ENCODE results near the gene DCDC2.
"Not testable (repeated sequence)": the region's sequence is repeated elsewhere in the genome, so short reads cannot be mapped to it uniquely, and the experiment has no call there.

The DCDC2 gene

GRCh38 chr6:24205020-24205492, 152.8 kb downstream of the DCDC2 start:
- peak; percentile 61 for DNase-seq

GRCh38 chr6:24204113-24204512, 153.7 kb downstream of the DCDC2 start:
- DNase-seq, result not testable (repeated sequence)

GRCh38 chr6:24197892-24198291, 160.0 kb downstream of the DCDC2 start:
- no peak for DNase-seq

DNA sequence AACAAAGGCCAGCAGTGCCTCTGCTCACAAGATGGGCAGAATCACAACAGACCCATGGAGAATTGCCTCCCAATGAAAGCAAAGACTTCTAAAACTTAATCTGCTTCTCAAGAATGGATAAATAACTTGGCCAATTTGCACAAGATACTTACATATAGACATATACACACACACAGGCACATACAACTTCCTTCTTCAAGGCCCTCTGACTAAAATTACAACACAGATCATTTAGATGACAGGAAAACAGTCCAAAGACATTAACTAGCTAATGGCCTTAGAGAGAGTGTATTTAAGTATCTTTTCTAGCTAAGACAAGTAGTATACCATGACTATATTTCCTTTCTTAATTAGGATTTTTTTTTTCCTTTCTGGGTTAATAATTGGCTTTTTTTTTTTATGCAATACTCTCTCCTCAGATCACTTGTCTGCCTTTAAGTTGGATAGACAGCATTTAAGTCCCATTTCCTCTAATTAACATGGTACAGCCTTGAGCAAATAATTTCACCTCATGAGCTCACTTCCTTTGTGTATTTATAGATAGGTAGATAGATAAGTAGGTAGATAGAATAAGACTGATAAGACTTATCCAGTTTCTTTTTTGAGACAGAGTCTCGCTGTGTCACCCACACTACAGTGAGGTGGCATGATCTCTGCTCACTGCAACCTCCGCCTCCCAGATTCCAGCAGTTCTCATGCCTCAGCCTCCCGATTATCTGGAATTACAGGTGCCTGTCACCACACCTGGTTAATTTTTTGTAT, 161.8 kb downstream of the DCDC2 start:
- DNase-seq, result no peak

GRCh38 chr6:24194978-24195700, 162.7 kb downstream of the DCDC2 start:
- no peak for DNase-seq

DNA sequence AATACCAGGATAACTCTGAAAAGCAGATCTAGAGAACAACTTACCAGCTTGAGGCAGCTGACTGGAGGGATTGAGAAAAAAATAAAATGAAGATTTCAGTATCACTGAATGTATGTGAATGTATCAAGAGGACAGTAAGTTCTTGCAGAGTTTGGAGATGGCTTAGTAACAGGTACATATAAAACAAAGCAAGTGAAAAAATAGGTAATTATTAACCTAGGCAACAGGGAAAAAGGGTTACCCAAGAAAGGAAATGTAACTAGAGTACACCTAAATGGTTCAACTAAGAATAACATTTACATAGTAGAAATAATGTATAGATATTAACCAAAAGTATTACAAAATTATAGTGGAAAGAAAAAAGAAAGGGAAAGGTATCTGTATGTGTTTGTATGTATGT, 164.5 kb downstream of the DCDC2 start:
- DNase-seq, result no peak

DNA sequence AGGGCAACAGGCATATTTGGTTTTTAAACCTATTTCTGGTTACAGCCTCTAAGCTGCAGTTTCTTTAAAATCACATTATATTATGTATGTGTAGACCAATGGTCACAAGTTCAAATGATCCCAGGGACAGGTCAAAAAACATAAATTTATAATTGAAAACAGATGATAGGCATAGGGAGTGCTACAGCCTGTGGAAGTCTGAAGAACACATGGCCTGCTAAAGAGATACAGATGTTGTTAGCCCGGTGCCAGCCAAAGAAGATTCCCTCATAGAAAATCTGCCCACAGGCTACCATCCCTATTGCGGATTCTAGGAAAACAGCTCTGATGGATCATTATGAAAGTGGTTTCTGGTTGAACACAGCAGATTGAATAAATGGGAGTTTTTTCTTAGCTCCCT, 166.5 kb downstream of the DCDC2 start:
- DNase-seq, result no peak

DNA sequence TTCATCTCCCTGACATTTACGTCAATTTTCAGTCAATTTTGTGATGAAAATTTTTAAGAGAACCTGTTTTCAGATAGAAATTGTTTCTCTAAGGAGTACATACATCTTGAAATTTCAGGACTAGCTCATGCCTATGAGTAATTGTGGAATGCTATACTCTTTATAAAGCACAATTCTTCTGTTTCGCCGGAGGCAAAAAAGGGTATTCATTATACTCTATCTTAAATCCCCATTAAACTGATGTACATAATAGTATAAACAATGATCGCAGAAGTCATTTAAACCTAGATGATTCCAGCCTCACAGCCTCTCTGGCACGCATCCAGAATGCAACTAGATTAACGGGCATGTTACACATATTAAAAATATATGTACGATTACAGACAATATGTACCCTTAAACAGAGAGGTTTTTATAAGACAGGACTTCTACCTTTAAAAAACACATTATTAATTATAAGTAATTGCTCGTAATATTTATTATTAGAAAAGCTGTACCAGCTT, 169.2 kb downstream of the DCDC2 start:
- DNase-seq, result no peak

- DNase-seq, result no peak
These were observed 169.8 kb downstream of the DCDC2 start for GRCh38 chr6:24187965-24188577.

- DNase-seq, result no peak
These were observed 171.5 kb downstream of the DCDC2 start for GRCh38 chr6:24186349-24186748.

- DNase-seq, result no peak
These were observed 174.3 kb downstream of the DCDC2 start for GRCh38 chr6:24183584-24183983.

GRCh38 chr6:24157886-24158285, 200.0 kb downstream of the DCDC2 start:
- DNase-seq, result no peak

DNA sequence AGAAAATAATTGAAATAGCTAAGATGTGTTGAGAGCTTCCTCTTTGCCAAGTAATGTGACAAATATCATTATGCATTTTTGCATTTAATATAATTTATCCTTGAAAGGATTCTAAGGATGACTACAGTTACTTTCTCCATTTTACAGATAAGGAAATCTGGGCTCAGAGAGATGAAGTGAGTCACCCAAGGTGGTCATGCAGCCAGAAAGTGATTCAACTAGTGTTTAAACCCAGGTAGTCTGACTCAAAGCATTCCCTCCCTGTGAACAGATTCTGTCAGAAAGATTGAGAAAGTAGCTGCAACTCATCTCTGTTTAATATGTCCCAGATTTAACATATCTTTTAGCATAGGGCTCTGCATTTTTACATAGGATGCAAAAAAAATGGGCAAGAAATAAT, 203.7 kb downstream of the DCDC2 start:
- no peak for DNase-seq

DNA sequence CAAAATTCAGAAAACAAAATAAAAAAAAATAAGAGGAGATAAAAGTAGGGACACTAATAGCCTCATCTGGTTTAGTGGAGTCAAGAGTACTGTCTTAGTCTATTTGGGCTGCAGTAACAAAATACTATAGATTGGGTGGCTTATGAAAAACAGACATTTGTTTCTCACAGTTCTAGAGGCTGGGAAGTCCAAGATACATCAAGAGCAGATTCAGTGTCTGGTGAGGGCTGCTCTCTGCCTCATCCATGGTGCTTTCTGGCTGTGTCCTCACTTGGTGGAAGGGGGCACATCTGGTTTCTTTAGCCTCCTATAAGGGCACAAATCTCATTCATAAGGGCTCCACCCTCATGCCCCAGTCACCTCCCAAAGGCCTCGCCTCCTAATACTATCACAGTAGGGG, 205.8 kb downstream of the DCDC2 start:
- no peak for DNase-seq

DNA sequence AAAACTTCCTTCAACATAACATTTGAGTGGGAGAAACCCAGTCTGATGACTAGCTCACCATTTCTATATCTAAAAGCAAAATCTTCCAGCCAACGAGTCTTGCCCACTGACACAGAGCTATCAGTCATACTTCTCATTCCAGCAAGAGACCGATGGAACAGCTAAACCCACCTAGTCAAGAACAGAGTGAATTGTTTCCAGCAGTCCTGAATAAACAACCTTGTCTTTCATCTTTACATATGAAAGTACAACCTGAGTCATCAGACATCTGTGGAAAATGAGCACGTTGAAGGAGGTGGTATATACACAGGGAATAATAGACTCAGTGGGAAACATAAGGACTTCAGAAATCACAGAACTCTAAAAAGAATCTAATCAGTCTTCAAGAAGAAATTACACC, 208.0 kb downstream of the DCDC2 start:
- peak; percentile 7 for DNase-seq

DNA sequence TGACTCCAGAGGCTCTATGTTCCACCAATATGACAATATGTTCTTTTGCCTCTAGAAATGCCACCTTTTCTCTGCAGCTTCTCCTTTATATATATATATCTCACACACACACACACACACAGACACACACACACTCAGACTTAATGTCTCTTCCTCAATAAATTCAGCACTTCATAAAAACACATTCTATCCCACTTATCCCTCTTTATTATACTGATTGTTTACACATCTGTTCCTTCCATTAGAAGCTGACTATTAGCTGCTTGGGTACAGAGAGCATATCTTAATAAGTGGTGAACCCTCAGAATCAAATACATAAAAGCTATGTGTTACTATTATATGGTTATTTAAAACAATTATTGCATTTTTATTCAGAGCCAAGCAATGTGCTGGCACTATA, 208.6 kb downstream of the DCDC2 start:
- peak; percentile 33 for DNase-seq

- DNase-seq, result no peak
These were observed 209.2 kb downstream of the DCDC2 start for GRCh38 chr6:24148684-24149083.

- no peak for DNase-seq
These were observed 209.7 kb downstream of the DCDC2 start for GRCh38 chr6:24148154-24148570.

DNA sequence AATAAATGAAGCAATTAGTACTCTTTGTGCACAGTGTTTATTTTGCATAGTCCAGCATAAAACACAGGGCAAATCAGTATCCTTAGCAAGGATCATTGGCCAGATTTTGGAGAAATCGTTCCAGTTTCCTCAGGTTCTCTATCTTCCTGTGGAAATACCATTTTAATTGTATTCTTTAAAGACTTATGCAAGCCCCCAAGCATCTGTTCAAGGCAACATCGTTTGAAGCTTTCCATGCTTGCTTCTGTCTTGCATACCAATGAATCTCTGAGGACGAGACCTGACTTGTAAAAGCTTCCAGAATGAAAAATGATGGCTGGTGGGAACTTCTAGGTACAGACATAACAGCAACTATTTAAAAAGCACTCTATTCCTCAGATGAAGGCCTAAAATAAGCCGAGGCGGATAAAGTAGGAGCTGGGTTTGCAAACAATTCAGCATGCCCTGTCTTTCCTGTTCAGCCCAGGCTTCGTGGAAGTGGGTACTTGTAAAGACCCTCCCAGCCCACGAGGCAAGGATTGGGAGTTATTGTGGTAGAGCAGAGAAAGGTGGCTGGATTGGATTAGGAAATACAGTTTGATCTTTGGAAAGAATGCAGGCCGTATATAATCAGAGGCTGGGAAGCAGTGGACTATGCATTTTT, 210.2 kb downstream of the DCDC2 start:
- no peak for DNase-seq

DNA sequence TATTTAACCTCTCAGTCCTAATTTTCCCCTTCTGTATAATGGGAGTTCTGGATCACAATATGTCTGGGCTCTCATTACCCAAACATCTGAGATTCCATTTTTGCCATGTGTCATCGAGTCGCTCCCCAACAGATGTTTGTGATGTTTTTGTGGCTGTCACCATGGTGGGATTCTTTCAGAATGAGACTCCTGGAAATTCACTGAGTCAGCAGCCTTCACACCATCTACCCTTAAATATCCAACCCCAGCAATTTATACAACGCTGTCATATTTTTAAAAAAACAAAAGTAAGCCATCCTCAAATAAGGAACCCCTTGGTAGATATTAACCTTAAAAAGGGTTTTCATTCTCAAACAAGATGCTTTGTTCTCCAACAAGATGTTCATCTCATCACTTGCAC, 211.0 kb downstream of the DCDC2 start:
- no peak for DNase-seq

- DNase-seq, result no peak
These were observed 212.1 kb downstream of the DCDC2 start for GRCh38 chr6:24145690-24146131.

DNA sequence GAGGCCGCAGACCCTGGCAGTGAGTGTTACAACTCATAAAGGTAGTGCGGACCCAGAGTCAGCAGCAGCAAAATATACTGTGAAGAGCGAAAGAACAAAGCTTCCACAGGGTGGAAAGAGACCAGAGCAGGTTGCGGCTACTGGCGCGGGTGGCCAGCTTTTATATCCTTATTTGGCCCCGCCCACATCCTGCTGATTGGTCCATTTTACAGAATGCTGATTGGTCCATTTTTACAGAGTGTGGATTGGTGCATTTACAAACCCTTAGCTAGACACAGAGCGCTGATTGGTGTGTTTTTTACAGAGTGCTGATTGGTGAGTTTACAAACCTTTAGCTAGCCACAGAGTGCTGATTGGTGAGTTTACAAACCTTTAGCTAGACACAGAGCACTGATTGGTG, 215.1 kb downstream of the DCDC2 start:
- not testable (repeated sequence) for DNase-seq

DNA sequence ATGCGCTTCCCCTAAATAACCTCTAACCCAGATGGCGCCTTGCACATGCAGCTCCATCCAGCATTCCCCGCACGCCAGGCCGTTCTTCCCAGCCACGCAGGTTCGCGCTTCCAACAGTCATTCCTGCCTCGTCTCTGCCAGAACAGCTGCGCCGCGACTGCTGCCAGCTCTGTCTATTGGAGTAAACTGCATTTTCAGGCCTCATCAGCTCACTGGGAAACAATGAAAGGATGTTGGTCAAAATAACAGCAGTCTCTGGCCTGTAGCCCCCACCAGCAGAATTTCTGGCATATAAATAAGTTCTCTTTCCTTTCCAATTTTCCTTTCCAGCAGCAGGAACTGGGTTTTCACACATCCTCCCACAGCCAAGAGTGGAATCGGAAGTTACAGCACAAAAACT, 217.3 kb downstream of the DCDC2 start:
- DNase-seq, result no peak

Data from NCI-H1092 treated with DMSO at 0.1 percent for 48 hours (cell line).